Measurements from ENCODE around the gene CNTRL.

CNTRL gene

GRCh38 chr9:121141306-121141705 is 66.6 kb downstream of the CNTRL start:
- no peak overlapping the region for H3K4me3 ChIP-seq (replicated peaks in 1 of 2; ENCODE audit: low read depth in 2 of 2, low read length in 2 of 2)
- DNase-seq (ENCODE audit: low read depth in 2 of 2), result no peak
- no peak for TF ChIP-seq CTCF (IDR thresholded peaks at IDR 0.05; ENCODE audit: low read depth, low read length)

GRCh38 chr9:121141706-121142105 is 67.0 kb downstream of the CNTRL start:
- no peak for DNase-seq (ENCODE audit: low read depth in 2 of 2)
- H3K4me3 ChIP-seq (replicated peaks in 1 of 2; ENCODE audit: low read depth in 2 of 2, low read length in 2 of 2), result no peak overlapping the region
- no peak for TF ChIP-seq CTCF (IDR thresholded peaks at IDR 0.05; ENCODE audit: low read depth, low read length)

- no peak for TF ChIP-seq CTCF (IDR thresholded peaks at IDR 0.05; ENCODE audit: low read depth, low read length)
These were observed 69.0 kb downstream of the CNTRL start for GRCh38 chr9:121143771-121144170.

GRCh38 chr9:121144482-121144881 is 69.7 kb downstream of the CNTRL start:
- no peak overlapping the region for H3K4me3 ChIP-seq (replicated peaks in 1 of 2; ENCODE audit: low read depth in 2 of 2, low read length in 2 of 2)
- TF ChIP-seq CTCF (IDR thresholded peaks at IDR 0.05; ENCODE audit: low read depth, low read length), result no peak

More at GRCh38 chr9:121143771-121144170, 69.0 kb downstream of the CNTRL start:
- no peak overlapping the region for H3K4me3 ChIP-seq (replicated peaks in 1 of 2; ENCODE audit: low read depth in 2 of 2, low read length in 2 of 2)
- DNase-seq (ENCODE audit: low read depth in 2 of 2), result no peak

GRCh38 chr9:121150188-121150587 is 75.4 kb downstream of the CNTRL start:
- H3K4me3 ChIP-seq (replicated peaks in 1 of 2; ENCODE audit: low read depth in 2 of 2, low read length in 2 of 2), result no peak overlapping the region
- no peak for DNase-seq (ENCODE audit: low read depth in 2 of 2)
- TF ChIP-seq CTCF (IDR thresholded peaks at IDR 0.05; ENCODE audit: low read depth, low read length), result no peak

More at GRCh38 chr9:121144482-121144881, 69.7 kb downstream of the CNTRL start:
- no peak for DNase-seq (ENCODE audit: low read depth in 2 of 2)

- DNase-seq (ENCODE audit: low read depth in 2 of 2), result no peak
- TF ChIP-seq CTCF (IDR thresholded peaks at IDR 0.05; ENCODE audit: low read depth, low read length), result no peak
- H3K4me3 ChIP-seq (replicated peaks in 1 of 2; ENCODE audit: low read depth in 2 of 2, low read length in 2 of 2), result no peak overlapping the region
These were observed 78.9 kb downstream of the CNTRL start for GRCh38 chr9:121153642-121154041.

GRCh38 chr9:121154782-121155181 is 80.0 kb downstream of the CNTRL start:
- H3K4me3 ChIP-seq (replicated peaks in 1 of 2; ENCODE audit: low read depth in 2 of 2, low read length in 2 of 2), result no peak overlapping the region
- TF ChIP-seq CTCF (IDR thresholded peaks at IDR 0.05; ENCODE audit: low read depth, low read length), result no peak
- no peak for DNase-seq (ENCODE audit: low read depth in 2 of 2)
